H9 (cell line): ENCODE results near the gene PIH1D2. TPM values are rescaled to one million over a fixed set of nuclear protein-coding genes. Genes with fewer than 3 reads are reported as not detected.

Experiments used
- DNase-seq: peaks from one replicate; pipeline ENCODE4 v3.0.0-alpha.2; 2017
- H2AFZ ChIP-seq: one replicate; pipeline ENCODE4 v1.6.1; 2013; ENCODE audit warnings: mild to moderate bottlenecking, low read length, control low read depth, moderate library complexity
- H2AK5ac ChIP-seq: 2 replicates; pipeline ENCODE4 v1.6.1; 2013; ENCODE audit warnings: low read length, control low read depth, mixed read lengths; ENCODE audit not compliant: insufficient read length
- H2BK120ac ChIP-seq: one replicate; pipeline ENCODE4 v1.6.1; 2013; ENCODE audit warnings: low read depth, mild to moderate bottlenecking, low read length, control low read depth, inconsistent platforms; ENCODE audit not compliant: poor library complexity, severe bottlenecking
- H2BK12ac ChIP-seq: 2 replicates; pipeline ENCODE4 v1.6.1; 2013; ENCODE audit warnings: low read length, control low read depth, mixed read lengths, low read depth; ENCODE audit not compliant: insufficient read length
- H2BK15ac ChIP-seq: 2 replicates; pipeline ENCODE4 v1.6.1; 2013; ENCODE audit warnings: low read depth, low read length, control low read depth
- H2BK20ac ChIP-seq: one replicate; pipeline ENCODE4 v1.6.1; 2013; ENCODE audit warnings: low read depth, mild to moderate bottlenecking, low read length, control low read depth, inconsistent platforms; ENCODE audit not compliant: poor library complexity, severe bottlenecking
- H2BK5ac ChIP-seq: 2 replicates; pipeline ENCODE4 v1.6.1; 2013; ENCODE audit warnings: low read length, control low read depth, mixed read lengths; ENCODE audit not compliant: insufficient read length
- H3K14ac ChIP-seq: 2 replicates; pipeline ENCODE4 v1.6.1; 2013; ENCODE audit warnings: low read length, control low read depth; ENCODE audit not compliant: insufficient read depth
- H3K18ac ChIP-seq: 2 replicates; pipeline ENCODE4 v1.6.1; 2013; ENCODE audit warnings: low read depth, mild to moderate bottlenecking, mixed read lengths, low read length, control low read depth; ENCODE audit not compliant: insufficient read length
- H3K23ac ChIP-seq: 2 replicates; pipeline ENCODE4 v1.6.1; 2013; ENCODE audit warnings: low read length, control low read depth, mixed read lengths, low read depth; ENCODE audit not compliant: insufficient read length
- H3K23me2 ChIP-seq: 2 replicates; pipeline ENCODE4 v1.6.1; 2013; ENCODE audit warnings: low read depth, mild to moderate bottlenecking, mixed read lengths, low read length, control low read depth; ENCODE audit not compliant: insufficient read length, poor library complexity, severe bottlenecking
- H3K27ac ChIP-seq: 2 replicates; pipeline ENCODE4 v1.5.1; 2013; ENCODE audit warnings: low read length, control low read depth, mixed read lengths, low read depth; ENCODE audit not compliant: insufficient read length
- H3K27me3 ChIP-seq: 2 replicates; pipeline ENCODE4 v1.6.1; 2013; ENCODE audit warnings: low read length, control low read depth, inconsistent platforms; ENCODE audit not compliant: insufficient read depth
- H3K4ac ChIP-seq: 2 replicates; pipeline ENCODE4 v1.6.1; 2013; ENCODE audit warnings: low read depth, mild to moderate bottlenecking, control low read depth, inconsistent platforms, low read length, moderate library complexity
- H3K4me1 ChIP-seq: 2 replicates; pipeline ENCODE4 v1.6.1; 2013; ENCODE audit warnings: low read length, control low read depth, inconsistent platforms; ENCODE audit not compliant: insufficient read depth
- H3K4me2 ChIP-seq: 2 replicates; pipeline ENCODE4 v1.6.1; 2013; ENCODE audit warnings: low read length, control low read depth, mixed read lengths; ENCODE audit not compliant: insufficient read length, insufficient read depth
- H3K56ac ChIP-seq: 2 replicates; pipeline ENCODE4 v1.6.1; 2013; ENCODE audit warnings: low read depth, mild to moderate bottlenecking, mixed read lengths, low read length, control low read depth; ENCODE audit not compliant: insufficient read length
- H3K79me1 ChIP-seq: 2 replicates; pipeline ENCODE4 v1.6.1; 2013; ENCODE audit warnings: low read depth, mild to moderate bottlenecking, moderate library complexity, low read length, control low read depth, inconsistent platforms; ENCODE audit not compliant: insufficient read depth, poor library complexity, severe bottlenecking
- H3K79me2 ChIP-seq: 2 replicates; pipeline ENCODE4 v1.6.1; 2013; ENCODE audit warnings: low read length, control low read depth, inconsistent platforms; ENCODE audit not compliant: insufficient read depth
- H3K9ac ChIP-seq: 2 replicates; pipeline ENCODE4 v1.6.1; 2013; ENCODE audit warnings: low read length, control low read depth, mixed read lengths; ENCODE audit not compliant: insufficient read length; ENCODE audit errors: extremely low read depth
- H3K9me3 ChIP-seq: one replicate; pipeline ENCODE4 v1.6.1; 2013; ENCODE audit warnings: low read depth, low read length, inconsistent platforms; ENCODE audit not compliant: control insufficient read depth
- H3T11ph ChIP-seq: one replicate; pipeline ENCODE4 v1.6.1; 2013; ENCODE audit warnings: mild to moderate bottlenecking, low read length, control low read depth, inconsistent platforms
- H4K20me1 ChIP-seq: one replicate; pipeline ENCODE4 v1.6.1; 2013; ENCODE audit not compliant: control insufficient read depth, insufficient read length, insufficient read depth
- H4K5ac ChIP-seq: 2 replicates; pipeline ENCODE4 v1.6.1; 2013; ENCODE audit warnings: low read depth, mild to moderate bottlenecking, mixed read lengths, low read length, control low read depth; ENCODE audit not compliant: insufficient read length
- H4K8ac ChIP-seq: replicated peaks from 2 replicates; pipeline ENCODE4 v1.6.1; 2013; ENCODE audit warnings: low read length, control low read depth, mixed read lengths, low read depth; ENCODE audit not compliant: insufficient read length
- H4K91ac ChIP-seq: 2 replicates; pipeline ENCODE4 v1.6.1; 2013; ENCODE audit warnings: low read depth, mild to moderate bottlenecking, moderate library complexity, mixed read lengths, low read length, control low read depth; ENCODE audit not compliant: insufficient read length
- H3K27ac Mint-ChIP-seq, 3 experiments: 2 replicates in 2 of 3; 3 replicates in 1 of 3; pipeline ENCODE4 v1.8.0; 2020 to 2021; ENCODE audit warnings: mixed read lengths in 3 of 3, mild to moderate bottlenecking in 1 of 3, moderate library complexity in 1 of 3
- H3K27me3 Mint-ChIP-seq: 2 replicates; pipeline ENCODE4 v1.8.0; 2021; ENCODE audit warnings: low read depth, mild to moderate bottlenecking, moderate library complexity, mixed read lengths
- H3K36me3 Mint-ChIP-seq, 3 experiments: 2 replicates in 2 of 3; 3 replicates in 1 of 3; pipeline ENCODE4 v1.8.0; 2020 to 2021; ENCODE audit warnings: low read depth in 3 of 3, mixed read lengths in 3 of 3; ENCODE audit not compliant: insufficient read depth in 1 of 3
- H3K4me1 Mint-ChIP-seq, 2 experiments: 2 replicates each; pipeline ENCODE4 v1.8.0; 2020; ENCODE audit warnings: mixed read lengths in 2 of 2
- H3K4me3 Mint-ChIP-seq, 2 experiments: 2 replicates in 1 of 2; 3 replicates in 1 of 2; pipeline ENCODE4 v1.8.0; 2020 to 2021; ENCODE audit warnings: mild to moderate bottlenecking in 2 of 2, mixed read lengths in 2 of 2, moderate library complexity in 1 of 2
- H3K9me3 Mint-ChIP-seq, 2 experiments: 2 replicates in 1 of 2; 3 replicates in 1 of 2; pipeline ENCODE4 v1.8.0; 2020; ENCODE audit warnings: mild to moderate bottlenecking in 2 of 2, mixed read lengths in 2 of 2, moderate library complexity in 1 of 2
- CTCF ChIP-seq: fragments of 200-600 bp; sonication (generic); conservative IDR thresholded peaks from 3 replicates; pipeline ENCODE4 v1.8.0; 2021; ENCODE audit warnings: antibody characterized with exemption, mild to moderate bottlenecking
- WGBS: extraction: QIAGEN DNeasy Blood & Tissue Kit; methylation state at CpG from one replicate; pipeline ENCODE4 v1.1.7; 2013; ENCODE audit warnings: missing lambda C conversion rate, low lambda C conversion rate, mixed read lengths; ENCODE audit not compliant: insufficient read length; ENCODE audit errors: extremely low coverage; 5-methylcytosine and 5-hydroxymethylcytosine counted together
- total RNA-seq: library from RNA; stranded (reverse); gene quantifications from 2 replicates; pipeline ENCODE4 v1.2.1, GENCODE V29; 2021

The PIH1D2 gene
- total RNA-seq, 1 experiment from 2014 or later = 1.1 TPM

GRCh38 chr11:112058103-112058502 is 15.7 kb downstream of the PIH1D2 start:
- no peak overlapping the region for H2AK5ac ChIP-seq
- Mint-ChIP-seq H3K36me3 (peaks cover 15 to 77% (median 55%) of the 10 kb centered on the region in 3 experiments; a peak in 6 of 7 replicates), H3K4me3 (no peak overlapping the region), H3K9me3 (no peaks in the 10 kb centered on the region), H3K4me1 (no peaks in the 10 kb centered on the region), H3K27ac (peak overlapping the region in 1 of 3 experiments; percentile 44; a peak in 1 of 7 replicates), H3K27me3 (no peaks in the 10 kb centered on the region)
- no peak overlapping the region for H4K8ac ChIP-seq
- H4K91ac ChIP-seq = no peak overlapping the region
- H3K27me3 ChIP-seq = no peaks in the 10 kb centered on the region
- no peak overlapping the region for H2BK20ac ChIP-seq
- H3K79me1 ChIP-seq = no peaks in the 10 kb centered on the region
- no peak for TF ChIP-seq CTCF
- no peak overlapping the region for H3K23ac ChIP-seq
- no peak overlapping the region for H3T11ph ChIP-seq
- no peak overlapping the region for H3K4ac ChIP-seq
- no peak overlapping the region for H3K14ac ChIP-seq
- H3K18ac ChIP-seq = no peak overlapping the region
- no peaks in the 10 kb centered on the region for H3K4me1 ChIP-seq
- H3K9me3 ChIP-seq = no peaks in the 10 kb centered on the region
- H2BK120ac ChIP-seq = no peak overlapping the region
- H3K4me2 ChIP-seq = no peak overlapping the region
- H2AFZ ChIP-seq = no peak overlapping the region
- no peaks in the 10 kb centered on the region for H4K20me1 ChIP-seq
- no peak overlapping the region for H3K27ac ChIP-seq
- no peak for DNase-seq
- no peak overlapping the region for H2BK15ac ChIP-seq
- H3K56ac ChIP-seq = no peak overlapping the region
- no peak overlapping the region for H2BK5ac ChIP-seq
- H3K9ac ChIP-seq = no peak overlapping the region
- H2BK12ac ChIP-seq = no peak overlapping the region
- no peak overlapping the region for H4K5ac ChIP-seq
- no peaks in the 10 kb centered on the region for H3K23me2 ChIP-seq
- no CpG with 5 or more reads among the region's 1 CpG for WGBS
- H3K79me2 ChIP-seq = no peaks in the 10 kb centered on the region
